ENCODE measurements around the gene RMND5A.

RMND5A gene

DNA sequence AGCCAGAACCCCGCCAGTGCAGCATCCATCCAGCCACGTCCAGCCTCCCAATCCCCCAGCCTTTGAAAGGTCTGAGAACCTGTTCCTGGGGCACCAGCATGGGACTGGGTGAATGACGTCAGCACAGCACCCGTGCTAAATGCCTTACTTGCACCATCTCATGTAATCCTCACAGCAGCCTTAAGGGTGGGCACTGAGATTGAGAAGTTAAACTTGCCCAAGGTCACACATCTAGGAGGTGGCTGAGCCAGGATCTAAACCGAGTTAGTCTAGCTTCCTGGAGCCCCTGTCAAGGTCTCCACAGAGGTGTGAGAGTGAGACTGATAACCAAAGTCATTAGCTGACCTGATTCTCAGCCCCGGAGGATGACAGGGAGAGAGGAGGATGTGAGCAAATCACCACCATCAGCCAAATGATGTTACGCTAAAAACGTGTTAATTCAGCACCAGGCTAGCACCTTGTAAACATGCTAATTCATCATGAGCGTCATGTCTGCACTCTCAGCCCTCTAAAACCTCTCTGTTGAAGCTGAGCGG, 66.0 kb downstream of the RMND5A start:
- ChIA-PET POLR2A (ENCODE audit: low non-redundant PET) (no interaction called here), CTCF (no interaction called here)
- TF ChIP-seq, protein P1, sequence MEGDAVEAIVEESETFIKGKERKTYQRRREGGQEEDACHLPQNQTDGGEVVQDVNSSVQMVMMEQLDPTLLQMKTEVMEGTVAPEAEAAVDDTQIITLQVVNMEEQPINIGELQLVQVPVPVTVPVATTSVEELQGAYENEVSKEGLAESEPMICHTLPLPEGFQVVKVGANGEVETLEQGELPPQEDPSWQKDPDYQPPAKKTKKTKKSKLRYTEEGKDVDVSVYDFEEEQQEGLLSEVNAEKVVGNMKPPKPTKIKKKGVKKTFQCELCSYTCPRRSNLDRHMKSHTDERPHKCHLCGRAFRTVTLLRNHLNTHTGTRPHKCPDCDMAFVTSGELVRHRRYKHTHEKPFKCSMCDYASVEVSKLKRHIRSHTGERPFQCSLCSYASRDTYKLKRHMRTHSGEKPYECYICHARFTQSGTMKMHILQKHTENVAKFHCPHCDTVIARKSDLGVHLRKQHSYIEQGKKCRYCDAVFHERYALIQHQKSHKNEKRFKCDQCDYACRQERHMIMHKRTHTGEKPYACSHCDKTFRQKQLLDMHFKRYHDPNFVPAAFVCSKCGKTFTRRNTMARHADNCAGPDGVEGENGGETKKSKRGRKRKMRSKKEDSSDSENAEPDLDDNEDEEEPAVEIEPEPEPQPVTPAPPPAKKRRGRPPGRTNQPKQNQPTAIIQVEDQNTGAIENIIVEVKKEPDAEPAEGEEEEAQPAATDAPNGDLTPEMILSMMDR (conservative IDR thresholded peaks at IDR 0.05; ENCODE audit: low read depth): no peak
- H3K27ac ChIP-seq: no peak overlapping the region
- DNase-seq (ENCODE audit: low spot score): no peak

DNA sequence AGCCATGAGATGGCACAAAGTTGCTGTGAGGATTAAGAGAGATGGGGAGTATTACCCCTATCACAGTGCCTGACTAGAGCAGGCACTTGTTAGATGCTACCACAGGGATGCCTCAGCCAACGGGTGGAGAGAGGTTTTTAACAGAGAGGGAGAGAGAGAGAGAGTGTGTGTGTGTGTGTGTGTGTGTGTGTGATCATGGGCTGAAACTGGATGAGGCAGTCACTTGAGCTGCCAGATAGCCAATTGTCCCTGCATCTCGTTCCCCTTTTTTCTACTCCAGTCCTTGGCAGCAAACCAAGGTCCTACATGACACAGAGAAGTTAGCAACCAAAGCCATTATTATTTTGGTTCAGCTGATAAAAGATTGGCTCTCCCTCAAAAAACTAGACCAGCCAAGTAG, 67.6 kb downstream of the RMND5A start:
- CTCF ChIA-PET: interaction anchor here (0.7 kb wide), 1 partner anchor 603 kb away, joined by 3 read pairs; no protein-coding TSS in a partner anchor
- H3K27ac ChIP-seq: no peak overlapping the region
- TF ChIP-seq, protein P1 (conservative IDR thresholded peaks at IDR 0.05; ENCODE audit: low read depth): no peak
- POLR2A ChIA-PET (ENCODE audit: low non-redundant PET): no interaction called here
- DNase-seq (ENCODE audit: low spot score): no peak

DNA sequence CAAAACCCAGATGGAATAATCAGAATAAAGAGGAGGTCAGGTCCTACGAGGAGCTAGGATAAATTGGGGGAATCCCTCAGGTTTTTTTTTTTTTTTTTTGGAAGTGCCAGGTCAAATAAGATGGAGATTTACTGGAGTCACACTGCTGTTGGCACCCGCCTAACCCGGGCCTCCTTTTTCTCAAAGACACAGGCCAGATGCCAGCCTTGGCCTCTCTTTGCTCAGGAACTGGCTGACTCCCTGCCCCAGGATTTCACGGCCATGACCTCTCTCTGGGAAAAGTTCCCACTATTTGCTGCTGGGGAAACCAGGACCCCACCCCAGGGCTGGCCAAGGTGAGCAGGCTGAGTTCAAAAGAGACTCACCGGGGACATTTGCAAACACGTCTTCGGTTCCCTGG, 68.1 kb downstream of the RMND5A start:
- H3K27ac ChIP-seq: no peak overlapping the region
- TF ChIP-seq, protein P1 (conservative IDR thresholded peaks at IDR 0.05; ENCODE audit: low read depth): no peak
- ChIA-PET CTCF (interaction anchor here (0.7 kb wide), 1 partner anchor 604 kb away, joined by 3 read pairs; no protein-coding TSS in a partner anchor), POLR2A (ENCODE audit: low non-redundant PET) (no interaction called here)
- DNase-seq (ENCODE audit: low spot score): no peak

DNA sequence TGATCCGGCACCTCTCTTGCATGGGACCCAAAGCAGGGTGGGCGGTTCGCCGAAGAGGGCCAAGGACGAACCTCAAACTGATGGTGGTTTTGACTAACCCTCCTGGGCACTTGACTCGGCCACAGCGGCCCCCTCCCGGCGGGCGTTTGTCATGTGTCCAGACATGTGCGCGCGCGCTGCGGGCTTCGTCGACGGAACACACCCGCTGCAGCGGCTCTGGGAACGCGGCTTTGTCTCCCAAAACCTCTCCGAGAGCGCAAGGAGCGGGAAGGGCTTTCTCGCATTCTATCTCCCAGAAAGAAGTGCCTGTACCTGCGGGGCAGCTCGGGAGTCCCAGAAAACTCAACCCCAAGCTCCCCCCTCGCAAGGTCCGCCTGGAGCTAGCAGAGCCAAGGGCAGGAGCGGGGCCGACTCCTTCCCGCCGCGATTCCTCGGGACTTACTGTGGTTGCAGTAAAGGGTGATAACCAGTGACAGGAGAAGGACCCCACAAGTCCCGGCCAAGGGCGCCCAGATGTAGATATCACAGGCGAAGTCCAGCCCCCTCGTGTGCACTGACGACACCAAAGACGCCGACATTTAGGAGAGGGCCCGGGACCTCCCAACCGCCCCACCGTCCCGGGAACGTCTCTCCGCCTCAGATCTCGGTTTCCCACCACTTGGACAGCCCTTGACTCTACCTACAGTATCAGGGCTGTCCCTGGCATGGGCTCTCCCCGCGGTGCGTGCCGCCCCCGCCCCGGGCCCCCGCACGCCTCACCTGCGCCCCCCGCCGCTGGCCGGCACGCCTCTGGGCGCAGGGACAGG, 69.0 kb downstream of the RMND5A start:
- POLR2A ChIA-PET (ENCODE audit: low non-redundant PET): no interaction called here
- DNase-seq (ENCODE audit: low spot score): no peak
- no peak overlapping the region for H3K27ac ChIP-seq
- TF ChIP-seq, protein P1 (conservative IDR thresholded peaks at IDR 0.05; ENCODE audit: low read depth): no peak
- CTCF ChIA-PET: no interaction called here

DNA sequence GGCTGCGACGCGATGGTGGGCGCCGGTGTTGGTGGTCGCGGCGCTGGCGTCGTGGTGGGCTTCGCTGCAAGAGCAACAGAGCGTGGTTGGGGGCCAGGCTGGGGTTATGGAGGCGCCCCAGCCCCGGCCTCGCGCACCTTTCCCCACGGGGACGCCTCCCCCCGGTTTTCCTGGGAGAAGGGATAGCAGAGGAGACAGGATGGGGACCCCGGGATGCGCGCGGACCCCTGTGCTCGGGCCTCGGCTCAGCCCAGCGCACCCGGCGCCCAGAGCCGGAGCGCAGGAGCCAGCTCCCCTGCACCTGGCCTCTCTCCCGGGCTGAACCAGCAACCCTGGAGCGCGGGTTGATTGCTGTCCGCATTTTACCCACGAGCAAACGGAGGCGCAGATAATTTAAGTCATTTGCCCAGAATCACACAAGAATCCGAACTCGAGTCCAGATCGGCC, 69.6 kb downstream of the RMND5A start:
- ChIA-PET POLR2A (ENCODE audit: low non-redundant PET) (no interaction called here), CTCF (no interaction called here)
- no peak overlapping the region for H3K27ac ChIP-seq
- no peak for DNase-seq (ENCODE audit: low spot score)
- TF ChIP-seq, protein P1 (conservative IDR thresholded peaks at IDR 0.05; ENCODE audit: low read depth): no peak

DNA sequence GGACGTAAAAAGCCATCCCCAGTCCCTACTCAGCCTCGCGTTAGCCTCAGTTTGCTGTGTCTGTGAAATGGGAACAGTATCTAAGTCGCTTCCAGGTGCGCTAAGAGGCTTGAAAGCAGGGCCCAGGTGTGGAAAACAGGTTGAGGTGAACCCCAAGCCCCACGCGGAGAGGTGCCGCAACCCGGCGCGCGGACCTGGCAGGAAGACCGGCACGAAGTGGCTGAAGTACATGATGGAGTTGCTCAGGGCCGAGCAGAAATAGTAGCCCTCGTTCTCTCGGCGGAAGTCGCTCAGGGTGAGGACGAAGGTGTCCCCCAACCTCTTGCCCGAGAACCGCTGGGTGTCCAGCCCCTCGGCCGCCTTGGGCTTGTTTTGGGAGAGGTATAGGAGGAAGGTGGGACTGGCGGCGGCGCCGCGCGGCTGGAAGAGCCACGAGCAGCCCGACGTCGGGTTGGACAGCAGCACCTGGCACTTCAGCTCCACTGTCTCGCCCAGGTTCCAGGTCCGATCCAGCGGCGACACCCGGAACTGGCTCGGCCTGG, 70.1 kb downstream of the RMND5A start:
- POLR2A ChIA-PET (ENCODE audit: low non-redundant PET): no interaction called here
- DNase-seq (ENCODE audit: low spot score): no peak
- no peak overlapping the region for H3K27ac ChIP-seq
- CTCF ChIA-PET: interaction anchor here (0.7 kb wide), 1 partner anchor 115 kb away, joined by 4 read pairs; no protein-coding TSS in a partner anchor
- TF ChIP-seq, protein P1 (conservative IDR thresholded peaks at IDR 0.05; ENCODE audit: low read depth): no peak

All from RWPE1 (cell line).